Measurements from ENCODE around the gene PHC2. TPM values are rescaled to one million over a fixed set of nuclear protein-coding genes. Genes with fewer than 3 reads are reported as not detected.

PHC2 gene
- total RNA-seq, 1 donor, result 85.4 TPM

DNA sequence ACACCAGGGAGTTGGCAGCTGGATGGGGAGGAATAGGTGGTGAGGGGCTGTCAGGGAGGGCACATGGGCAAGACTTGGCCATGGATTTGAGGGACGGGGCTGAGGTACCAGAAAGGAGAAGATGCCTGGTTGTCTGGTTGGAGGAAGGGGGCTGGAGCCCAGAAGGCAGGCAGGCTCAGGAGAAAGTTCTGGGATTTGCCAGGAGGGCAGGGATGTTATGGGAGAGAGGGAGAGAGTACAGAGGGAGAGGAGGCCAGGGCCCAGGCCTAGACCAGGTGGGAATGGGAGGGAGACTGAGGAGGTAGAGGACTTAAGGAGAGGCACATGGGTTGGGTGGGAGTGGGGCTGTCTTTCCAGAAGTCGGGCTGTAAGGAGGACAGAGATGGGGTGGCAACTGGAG, 114.3 kb downstream of the PHC2 start:
- Histone ChIP-seq H3K27me3 (ENCODE audit: insufficient read depth, low read length) (no peaks in the 10 kb centered on the region), H3K27ac (ENCODE audit: low read depth, low read length) (no peak overlapping the region), H2AFZ (ENCODE audit: low read length) (no peak overlapping the region), H3K79me2 (ENCODE audit: insufficient read depth, low read length) (no peaks in the 10 kb centered on the region), H3K36me3 (ENCODE audit: insufficient read depth, low read length) (peaks cover 4% of the 10 kb centered on the region), H3K4me3 (ENCODE audit: insufficient read depth, low read length) (no peak overlapping the region), H3K4me1 (ENCODE audit: insufficient read depth, low read length) (no peaks in the 10 kb centered on the region), H4K20me1 (ENCODE audit: insufficient read depth, low read length) (no peaks in the 10 kb centered on the region), H3K9me3 (ENCODE audit: low read depth, low read length) (no peaks in the 10 kb centered on the region), H3K4me2 (ENCODE audit: insufficient read depth, low read length) (no peak overlapping the region)
- peak; percentile 42 for DNase-seq (ENCODE audit: insufficient read length, low spot score, missing footprints)
- TF ChIP-seq, protein P1, sequence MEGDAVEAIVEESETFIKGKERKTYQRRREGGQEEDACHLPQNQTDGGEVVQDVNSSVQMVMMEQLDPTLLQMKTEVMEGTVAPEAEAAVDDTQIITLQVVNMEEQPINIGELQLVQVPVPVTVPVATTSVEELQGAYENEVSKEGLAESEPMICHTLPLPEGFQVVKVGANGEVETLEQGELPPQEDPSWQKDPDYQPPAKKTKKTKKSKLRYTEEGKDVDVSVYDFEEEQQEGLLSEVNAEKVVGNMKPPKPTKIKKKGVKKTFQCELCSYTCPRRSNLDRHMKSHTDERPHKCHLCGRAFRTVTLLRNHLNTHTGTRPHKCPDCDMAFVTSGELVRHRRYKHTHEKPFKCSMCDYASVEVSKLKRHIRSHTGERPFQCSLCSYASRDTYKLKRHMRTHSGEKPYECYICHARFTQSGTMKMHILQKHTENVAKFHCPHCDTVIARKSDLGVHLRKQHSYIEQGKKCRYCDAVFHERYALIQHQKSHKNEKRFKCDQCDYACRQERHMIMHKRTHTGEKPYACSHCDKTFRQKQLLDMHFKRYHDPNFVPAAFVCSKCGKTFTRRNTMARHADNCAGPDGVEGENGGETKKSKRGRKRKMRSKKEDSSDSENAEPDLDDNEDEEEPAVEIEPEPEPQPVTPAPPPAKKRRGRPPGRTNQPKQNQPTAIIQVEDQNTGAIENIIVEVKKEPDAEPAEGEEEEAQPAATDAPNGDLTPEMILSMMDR (IDR thresholded peaks at IDR 0.05; ENCODE audit: extremely low read depth, low read depth, low read length), result no peak

DNA sequence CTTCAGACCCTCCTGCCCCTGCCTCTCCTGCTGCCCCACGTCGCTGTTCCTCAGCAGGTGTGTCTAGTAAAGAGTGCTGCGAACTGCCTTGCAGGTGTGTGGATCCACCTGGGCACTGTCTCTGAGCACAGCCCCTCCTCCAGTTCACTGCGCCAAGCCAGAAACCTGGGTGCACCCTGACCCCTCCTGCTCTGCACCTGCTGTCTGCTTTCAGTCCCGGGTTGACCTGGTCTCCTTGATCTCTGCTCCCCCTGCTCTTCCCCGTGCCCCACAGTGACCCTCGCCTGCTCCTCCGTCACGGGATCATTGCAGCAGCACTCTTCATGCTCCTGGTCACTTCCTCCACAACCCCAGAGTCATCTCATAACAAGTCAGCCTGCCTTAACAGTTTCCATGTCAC, 116.5 kb downstream of the PHC2 start:
- H3K79me2 ChIP-seq (ENCODE audit: insufficient read depth, low read length), result no peaks in the 10 kb centered on the region
- TF ChIP-seq, protein P1 (IDR thresholded peaks at IDR 0.05; ENCODE audit: extremely low read depth, low read depth, low read length), result no peak
- H3K4me3 ChIP-seq (ENCODE audit: insufficient read depth, low read length), result no peak overlapping the region
- H3K27me3 ChIP-seq (ENCODE audit: insufficient read depth, low read length), result no peaks in the 10 kb centered on the region
- no peaks in the 10 kb centered on the region for H4K20me1 ChIP-seq (ENCODE audit: insufficient read depth, low read length)
- H3K4me2 ChIP-seq (ENCODE audit: insufficient read depth, low read length), result no peak overlapping the region
- no peaks in the 10 kb centered on the region for H3K9me3 ChIP-seq (ENCODE audit: low read depth, low read length)
- H3K36me3 ChIP-seq (ENCODE audit: insufficient read depth, low read length), result no peaks in the 10 kb centered on the region
- H2AFZ ChIP-seq (ENCODE audit: low read length), result no peak overlapping the region
- no peak overlapping the region for H3K27ac ChIP-seq (ENCODE audit: low read depth, low read length)
- DNase-seq (ENCODE audit: insufficient read length, low spot score, missing footprints), result peak; percentile 29
- no peaks in the 10 kb centered on the region for H3K4me1 ChIP-seq (ENCODE audit: insufficient read depth, low read length)

DNA sequence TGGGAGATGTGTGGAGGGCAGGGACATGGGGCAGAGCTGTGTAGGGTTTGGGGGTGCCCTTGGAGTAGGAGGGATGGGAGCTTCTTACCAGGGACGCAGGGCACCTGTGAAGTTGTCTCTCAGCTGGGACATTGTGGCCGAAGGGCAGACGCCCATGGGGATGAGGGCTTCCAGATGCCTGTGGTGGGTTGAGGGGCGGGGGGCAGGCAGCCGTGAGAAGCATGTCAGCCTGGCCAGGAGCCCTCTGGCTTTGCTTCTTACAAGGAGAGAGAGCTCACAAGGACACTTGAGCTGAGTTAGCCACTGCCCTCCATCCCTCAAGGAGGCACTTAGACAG, 118.5 kb downstream of the PHC2 start:
- no peak overlapping the region for H3K4me2 ChIP-seq (ENCODE audit: insufficient read depth, low read length)
- H3K27ac ChIP-seq (ENCODE audit: low read depth, low read length), result no peak overlapping the region
- no peaks in the 10 kb centered on the region for H4K20me1 ChIP-seq (ENCODE audit: insufficient read depth, low read length)
- peak; percentile 56 for DNase-seq (ENCODE audit: insufficient read length, low spot score, missing footprints)
- no peaks in the 10 kb centered on the region for H3K27me3 ChIP-seq (ENCODE audit: insufficient read depth, low read length)
- H3K9me3 ChIP-seq (ENCODE audit: low read depth, low read length), result no peaks in the 10 kb centered on the region
- TF ChIP-seq, protein P1 (IDR thresholded peaks at IDR 0.05; ENCODE audit: extremely low read depth, low read depth, low read length), result no peak
- no peaks in the 10 kb centered on the region for H3K4me1 ChIP-seq (ENCODE audit: insufficient read depth, low read length)
- H2AFZ ChIP-seq (ENCODE audit: low read length), result no peak overlapping the region
- no peak overlapping the region for H3K4me3 ChIP-seq (ENCODE audit: insufficient read depth, low read length)
- H3K36me3 ChIP-seq (ENCODE audit: insufficient read depth, low read length), result no peaks in the 10 kb centered on the region
- no peaks in the 10 kb centered on the region for H3K79me2 ChIP-seq (ENCODE audit: insufficient read depth, low read length)

- Histone ChIP-seq H3K27me3 (ENCODE audit: insufficient read depth, low read length) (peaks cover 2% of the 10 kb centered on the region), H2AFZ (ENCODE audit: low read length) (no peak overlapping the region), H3K4me2 (ENCODE audit: insufficient read depth, low read length) (no peak overlapping the region), H3K9me3 (ENCODE audit: low read depth, low read length) (no peaks in the 10 kb centered on the region), H3K36me3 (ENCODE audit: insufficient read depth, low read length) (no peaks in the 10 kb centered on the region), H4K20me1 (ENCODE audit: insufficient read depth, low read length) (no peaks in the 10 kb centered on the region), H3K4me3 (ENCODE audit: insufficient read depth, low read length) (no peak overlapping the region), H3K27ac (ENCODE audit: low read depth, low read length) (no peak overlapping the region), H3K79me2 (ENCODE audit: insufficient read depth, low read length) (no peaks in the 10 kb centered on the region), H3K4me1 (ENCODE audit: insufficient read depth, low read length) (no peaks in the 10 kb centered on the region)
- TF ChIP-seq, protein P1 (IDR thresholded peaks at IDR 0.05; ENCODE audit: extremely low read depth, low read depth, low read length), result no peak
- peak; percentile 66 for DNase-seq (ENCODE audit: insufficient read length, low spot score, missing footprints)
Observed at GRCh38 chr1:33311706-33312412, 119.0 kb downstream of the PHC2 start.

Data from osteoblast (primary cell).